ENCODE measurements around the gene EPS8. TPM values are rescaled to one million over a fixed set of nuclear protein-coding genes. Genes with fewer than 3 reads are reported as not detected.

Gene EPS8
- total RNA-seq, 1 experiment from 2014 or later = 7.5 TPM

- no peak for TF ChIP-seq ATF2 (CRISPR knock-in tag; IDR thresholded peaks at IDR 0.05; ENCODE audit: borderline replicate concordance, low read depth)
Measured at GRCh38 chr12:15687583-15687982, 101.6 kb downstream of the EPS8 start (continued).

DNA sequence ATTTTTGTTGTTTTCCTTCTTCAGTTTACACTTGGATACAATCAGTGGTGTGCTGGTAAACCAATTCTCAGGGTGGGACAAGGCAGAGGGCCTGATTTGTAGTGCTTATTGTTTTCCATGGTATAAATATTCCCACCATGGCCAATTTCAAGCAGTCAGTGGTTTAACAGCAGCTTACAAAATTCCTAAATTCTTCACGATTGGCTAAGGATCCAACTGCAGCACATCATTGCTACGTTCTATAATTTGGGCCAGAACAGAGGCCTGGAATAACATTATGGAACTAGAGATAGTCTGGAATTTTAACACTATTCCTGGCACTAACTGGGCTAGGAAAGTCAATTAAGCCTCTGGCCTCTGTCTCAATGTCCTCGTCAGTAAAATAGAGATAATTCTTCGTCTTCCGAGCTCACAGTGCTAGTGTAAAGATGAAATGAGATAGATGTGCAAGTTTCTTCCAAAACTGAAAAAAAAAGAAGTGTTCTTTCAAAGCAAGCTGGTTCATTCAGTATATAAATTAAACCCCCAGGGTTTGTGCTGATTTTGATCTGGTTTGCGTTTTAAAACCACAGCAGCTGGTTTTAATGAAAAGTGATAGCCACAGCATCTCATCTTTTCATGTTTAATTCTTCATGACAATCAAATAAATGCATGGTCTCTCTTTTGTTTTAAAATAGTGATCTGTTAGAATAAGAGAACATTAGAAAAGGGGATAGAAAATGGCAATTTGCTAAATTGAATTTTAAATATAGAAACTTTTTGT is 104.1 kb downstream of the EPS8 start:
- no peak for TF ChIP-seq HMGXB4 (CRISPR knock-in tag; IDR thresholded peaks at IDR 0.05)
- H3K4me1 Mint-ChIP-seq = peaks cover 12% of the 10 kb centered on the region
- ChIA-PET POLR2A (no interaction called here), CTCF (no interaction called here)
- H3K27ac Mint-ChIP-seq = no peak overlapping the region
- no peaks in the 10 kb centered on the region for H3K36me3 Mint-ChIP-seq
- DNase-seq (ENCODE audit: low spot score) (no peak), ATAC-seq (no peak)
- H3K4me3 Mint-ChIP-seq = no peak overlapping the region
- H3K9me3 Mint-ChIP-seq = no peaks in the 10 kb centered on the region
- H3K27me3 Mint-ChIP-seq (ENCODE audit: low read depth) = no peaks in the 10 kb centered on the region

- Mint-ChIP-seq H3K36me3 (no peaks in the 10 kb centered on the region), H3K4me1 (peaks cover under 1% of the 10 kb centered on the region), H3K27ac (no peak overlapping the region), H3K27me3 (ENCODE audit: low read depth) (no peaks in the 10 kb centered on the region), H3K4me3 (no peak overlapping the region), H3K9me3 (no peaks in the 10 kb centered on the region)
- TF ChIP-seq MLX (CRISPR knock-in tag; IDR thresholded peaks at IDR 0.05) (no peak), GRHL2 (CRISPR knock-in tag; IDR thresholded peaks at IDR 0.05; ENCODE audit: insufficient replicate concordance, severe bottlenecking) (no peak), PRRX2 (CRISPR knock-in tag; IDR thresholded peaks at IDR 0.05) (no peak), NFATC4 (CRISPR knock-in tag; IDR thresholded peaks at IDR 0.05) (no peak), OVOL2 (CRISPR knock-in tag; IDR thresholded peaks at IDR 0.05; ENCODE audit: borderline replicate concordance) (no peak), TCF7 (CRISPR knock-in tag; IDR thresholded peaks at IDR 0.05; ENCODE audit: low read depth) (no peak), ZNF423 (CRISPR knock-in tag; IDR thresholded peaks at IDR 0.05) (no peak), MXD4 (CRISPR knock-in tag; IDR thresholded peaks at IDR 0.05; ENCODE audit: borderline replicate concordance) (no peak), TEAD1 (CRISPR knock-in tag; IDR thresholded peaks at IDR 0.05) (no peak)
- TF ChIP-seq, protein P1, sequence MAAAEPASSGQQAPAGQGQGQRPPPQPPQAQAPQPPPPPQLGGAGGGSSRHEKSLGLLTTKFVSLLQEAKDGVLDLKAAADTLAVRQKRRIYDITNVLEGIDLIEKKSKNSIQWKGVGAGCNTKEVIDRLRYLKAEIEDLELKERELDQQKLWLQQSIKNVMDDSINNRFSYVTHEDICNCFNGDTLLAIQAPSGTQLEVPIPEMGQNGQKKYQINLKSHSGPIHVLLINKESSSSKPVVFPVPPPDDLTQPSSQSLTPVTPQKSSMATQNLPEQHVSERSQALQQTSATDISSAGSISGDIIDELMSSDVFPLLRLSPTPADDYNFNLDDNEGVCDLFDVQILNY (CRISPR knock-in tag; IDR thresholded peaks at IDR 0.05) = no peak
- TF ChIP-seq, protein P2, sequence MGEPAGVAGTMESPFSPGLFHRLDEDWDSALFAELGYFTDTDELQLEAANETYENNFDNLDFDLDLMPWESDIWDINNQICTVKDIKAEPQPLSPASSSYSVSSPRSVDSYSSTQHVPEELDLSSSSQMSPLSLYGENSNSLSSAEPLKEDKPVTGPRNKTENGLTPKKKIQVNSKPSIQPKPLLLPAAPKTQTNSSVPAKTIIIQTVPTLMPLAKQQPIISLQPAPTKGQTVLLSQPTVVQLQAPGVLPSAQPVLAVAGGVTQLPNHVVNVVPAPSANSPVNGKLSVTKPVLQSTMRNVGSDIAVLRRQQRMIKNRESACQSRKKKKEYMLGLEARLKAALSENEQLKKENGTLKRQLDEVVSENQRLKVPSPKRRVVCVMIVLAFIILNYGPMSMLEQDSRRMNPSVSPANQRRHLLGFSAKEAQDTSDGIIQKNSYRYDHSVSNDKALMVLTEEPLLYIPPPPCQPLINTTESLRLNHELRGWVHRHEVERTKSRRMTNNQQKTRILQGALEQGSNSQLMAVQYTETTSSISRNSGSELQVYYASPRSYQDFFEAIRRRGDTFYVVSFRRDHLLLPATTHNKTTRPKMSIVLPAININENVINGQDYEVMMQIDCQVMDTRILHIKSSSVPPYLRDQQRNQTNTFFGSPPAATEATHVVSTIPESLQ (CRISPR knock-in tag; IDR thresholded peaks at IDR 0.05) = no peak
- TF ChIP-seq, protein P3, sequence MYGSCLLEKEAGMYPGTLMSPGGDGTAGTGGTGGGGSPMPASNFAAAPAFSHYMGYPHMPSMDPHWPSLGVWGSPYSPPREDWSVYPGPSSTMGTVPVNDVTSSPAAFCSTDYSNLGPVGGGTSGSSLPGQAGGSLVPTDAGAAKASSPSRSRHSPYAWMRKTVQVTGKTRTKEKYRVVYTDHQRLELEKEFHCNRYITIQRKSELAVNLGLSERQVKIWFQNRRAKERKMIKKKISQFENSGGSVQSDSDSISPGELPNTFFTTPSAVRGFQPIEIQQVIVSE (CRISPR knock-in tag; IDR thresholded peaks at IDR 0.05; ENCODE audit: borderline replicate concordance) = no peak
- no peak for DNase-seq (ENCODE audit: low spot score)
- no peak for ATAC-seq
- POLR2A ChIA-PET = no interaction called here
- CTCF ChIA-PET = no interaction called here
Measured at GRCh38 chr12:15682826-15683225, 106.4 kb downstream of the EPS8 start.
